ENCODE data around the gene UAP1L1. TPM values are rescaled to one million over a fixed set of nuclear protein-coding genes. Genes with fewer than 3 reads are reported as not detected.

The UAP1L1 gene
- total RNA-seq, 1 donor from 2014 or later = 2.9 TPM

GRCh38 chr9:137064880-137065164 lies 12.5 kb upstream of the UAP1L1 start:
- no peak for DNase-seq (ENCODE audit: low read depth, low spot score)
- TF ChIP-seq, protein P1, sequence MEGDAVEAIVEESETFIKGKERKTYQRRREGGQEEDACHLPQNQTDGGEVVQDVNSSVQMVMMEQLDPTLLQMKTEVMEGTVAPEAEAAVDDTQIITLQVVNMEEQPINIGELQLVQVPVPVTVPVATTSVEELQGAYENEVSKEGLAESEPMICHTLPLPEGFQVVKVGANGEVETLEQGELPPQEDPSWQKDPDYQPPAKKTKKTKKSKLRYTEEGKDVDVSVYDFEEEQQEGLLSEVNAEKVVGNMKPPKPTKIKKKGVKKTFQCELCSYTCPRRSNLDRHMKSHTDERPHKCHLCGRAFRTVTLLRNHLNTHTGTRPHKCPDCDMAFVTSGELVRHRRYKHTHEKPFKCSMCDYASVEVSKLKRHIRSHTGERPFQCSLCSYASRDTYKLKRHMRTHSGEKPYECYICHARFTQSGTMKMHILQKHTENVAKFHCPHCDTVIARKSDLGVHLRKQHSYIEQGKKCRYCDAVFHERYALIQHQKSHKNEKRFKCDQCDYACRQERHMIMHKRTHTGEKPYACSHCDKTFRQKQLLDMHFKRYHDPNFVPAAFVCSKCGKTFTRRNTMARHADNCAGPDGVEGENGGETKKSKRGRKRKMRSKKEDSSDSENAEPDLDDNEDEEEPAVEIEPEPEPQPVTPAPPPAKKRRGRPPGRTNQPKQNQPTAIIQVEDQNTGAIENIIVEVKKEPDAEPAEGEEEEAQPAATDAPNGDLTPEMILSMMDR (conservative IDR thresholded peaks at IDR 0.05) = no peak
- H3K36me3 Mint-ChIP-seq (ENCODE audit: low read depth) = no peaks in the 10 kb centered on the region
- H3K4me1 Mint-ChIP-seq = peaks cover 3% of the 10 kb centered on the region
- peaks cover 9% of the 10 kb centered on the region for H3K27me3 Mint-ChIP-seq (ENCODE audit: low read depth)
- H3K27ac Mint-ChIP-seq (ENCODE audit: unreplicated experiment) = no peak overlapping the region
- no peaks in the 10 kb centered on the region for H3K9me3 Mint-ChIP-seq
- H3K4me3 Mint-ChIP-seq = no peak overlapping the region

- no peak overlapping the region for H3K27ac Mint-ChIP-seq (ENCODE audit: unreplicated experiment)
Measured at GRCh38 chr9:137065336-137065967, 11.9 kb upstream of the UAP1L1 start.

GRCh38 chr9:137066096-137066861 lies 11.0 kb upstream of the UAP1L1 start:
- Mint-ChIP-seq H3K27me3 (ENCODE audit: low read depth) (peaks cover 8% of the 10 kb centered on the region), H3K36me3 (ENCODE audit: low read depth) (no peaks in the 10 kb centered on the region), H3K27ac (ENCODE audit: unreplicated experiment) (no peak overlapping the region), H3K4me1 (peaks cover 11% of the 10 kb centered on the region), H3K9me3 (no peaks in the 10 kb centered on the region), H3K4me3 (no peak overlapping the region)
- no peak for DNase-seq (ENCODE audit: low read depth, low spot score)
- TF ChIP-seq, protein P1 (conservative IDR thresholded peaks at IDR 0.05) = no peak

More at GRCh38 chr9:137065336-137065967, 11.9 kb upstream of the UAP1L1 start:
- Mint-ChIP-seq H3K4me1 (peaks cover 3% of the 10 kb centered on the region), H3K9me3 (no peaks in the 10 kb centered on the region), H3K36me3 (ENCODE audit: low read depth) (no peaks in the 10 kb centered on the region), H3K27me3 (ENCODE audit: low read depth) (peaks cover 9% of the 10 kb centered on the region), H3K4me3 (no peak overlapping the region)
- DNase-seq (ENCODE audit: low read depth, low spot score) = no peak
- TF ChIP-seq, protein P1 (conservative IDR thresholded peaks at IDR 0.05) = no peak

GRCh38 chr9:137067860-137068538 lies 9.3 kb upstream of the UAP1L1 start:
- no peak overlapping the region for H3K27ac Mint-ChIP-seq (ENCODE audit: unreplicated experiment)
- peaks cover 15% of the 10 kb centered on the region for H3K27me3 Mint-ChIP-seq (ENCODE audit: low read depth)
- H3K4me3 Mint-ChIP-seq = peak overlapping the region; percentile 80
- DNase-seq (ENCODE audit: low read depth, low spot score) = peak; percentile 80
- TF ChIP-seq, protein P1 (conservative IDR thresholded peaks at IDR 0.05) = peak; percentile 79
- no peaks in the 10 kb centered on the region for H3K9me3 Mint-ChIP-seq
- peaks cover 14% of the 10 kb centered on the region for H3K4me1 Mint-ChIP-seq
- H3K36me3 Mint-ChIP-seq (ENCODE audit: low read depth) = no peaks in the 10 kb centered on the region

DNA sequence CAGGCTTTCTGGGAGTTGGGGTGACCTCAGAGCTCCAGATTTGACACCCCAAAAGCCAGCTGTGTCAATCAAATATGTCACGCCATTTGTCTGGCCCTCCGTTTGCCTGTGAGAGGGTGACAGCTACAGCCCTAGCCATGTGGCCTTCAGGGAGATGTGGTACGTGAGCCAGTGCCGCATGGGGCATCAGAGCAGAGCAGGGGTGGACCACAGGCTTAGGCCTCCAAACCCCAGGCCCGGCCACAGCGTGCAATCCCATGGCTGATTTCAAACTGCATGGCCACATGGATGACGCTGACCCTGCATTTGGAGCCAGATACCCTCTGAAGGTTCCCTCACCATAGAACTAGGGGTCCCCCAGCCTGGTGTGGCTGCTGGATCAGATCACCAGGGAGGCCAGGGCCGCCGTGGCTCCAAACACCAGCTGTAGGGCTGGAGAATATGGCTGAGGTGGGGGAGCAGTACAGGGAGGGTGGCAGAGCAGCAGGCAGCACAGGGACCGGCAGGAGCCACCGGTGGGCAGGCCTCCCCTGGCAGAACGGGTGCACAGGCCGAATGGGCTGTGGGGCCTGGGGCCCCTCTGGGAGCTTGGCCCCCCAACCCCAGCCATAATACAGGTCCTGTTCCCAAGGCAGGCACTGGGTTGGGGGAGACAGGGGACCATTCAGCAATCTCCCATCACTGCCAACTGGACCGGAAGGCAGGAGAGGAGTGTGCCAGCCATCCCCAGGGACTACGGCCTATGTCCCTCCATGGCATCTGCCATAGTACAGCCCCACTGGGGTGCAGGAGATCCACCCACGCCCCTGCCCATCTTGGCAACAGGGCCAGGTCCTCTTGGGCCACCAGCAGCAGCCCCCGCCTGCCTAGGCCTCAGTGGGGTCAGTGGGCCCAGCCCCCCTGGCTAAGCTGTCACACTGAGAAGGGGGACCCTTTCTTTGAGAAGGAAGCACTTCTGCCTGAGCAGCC lies 8.5 kb upstream of the UAP1L1 start:
- H3K4me3 Mint-ChIP-seq = peak overlapping the region; percentile 80
- TF ChIP-seq, protein P1 (conservative IDR thresholded peaks at IDR 0.05) = no peak
- H3K27ac Mint-ChIP-seq (ENCODE audit: unreplicated experiment) = no peak overlapping the region
- H3K36me3 Mint-ChIP-seq (ENCODE audit: low read depth) = no peaks in the 10 kb centered on the region
- H3K27me3 Mint-ChIP-seq (ENCODE audit: low read depth) = peaks cover 18% of the 10 kb centered on the region
- DNase-seq (ENCODE audit: low read depth, low spot score) = no peak
- no peaks in the 10 kb centered on the region for H3K9me3 Mint-ChIP-seq
- H3K4me1 Mint-ChIP-seq = peaks cover 14% of the 10 kb centered on the region
